IPS DF 19.7 (cell line): ENCODE data around the gene MPPED1.
A peak's percentile ranks its signal among the peaks of the same experiment; 100 is the strongest.

Experiments
- DNase-seq: peaks from one replicate; pipeline ENCODE4 v3.0.0-alpha.2; 2013; ENCODE audit warnings: low read depth, low spot score

MPPED1 gene

DNA sequence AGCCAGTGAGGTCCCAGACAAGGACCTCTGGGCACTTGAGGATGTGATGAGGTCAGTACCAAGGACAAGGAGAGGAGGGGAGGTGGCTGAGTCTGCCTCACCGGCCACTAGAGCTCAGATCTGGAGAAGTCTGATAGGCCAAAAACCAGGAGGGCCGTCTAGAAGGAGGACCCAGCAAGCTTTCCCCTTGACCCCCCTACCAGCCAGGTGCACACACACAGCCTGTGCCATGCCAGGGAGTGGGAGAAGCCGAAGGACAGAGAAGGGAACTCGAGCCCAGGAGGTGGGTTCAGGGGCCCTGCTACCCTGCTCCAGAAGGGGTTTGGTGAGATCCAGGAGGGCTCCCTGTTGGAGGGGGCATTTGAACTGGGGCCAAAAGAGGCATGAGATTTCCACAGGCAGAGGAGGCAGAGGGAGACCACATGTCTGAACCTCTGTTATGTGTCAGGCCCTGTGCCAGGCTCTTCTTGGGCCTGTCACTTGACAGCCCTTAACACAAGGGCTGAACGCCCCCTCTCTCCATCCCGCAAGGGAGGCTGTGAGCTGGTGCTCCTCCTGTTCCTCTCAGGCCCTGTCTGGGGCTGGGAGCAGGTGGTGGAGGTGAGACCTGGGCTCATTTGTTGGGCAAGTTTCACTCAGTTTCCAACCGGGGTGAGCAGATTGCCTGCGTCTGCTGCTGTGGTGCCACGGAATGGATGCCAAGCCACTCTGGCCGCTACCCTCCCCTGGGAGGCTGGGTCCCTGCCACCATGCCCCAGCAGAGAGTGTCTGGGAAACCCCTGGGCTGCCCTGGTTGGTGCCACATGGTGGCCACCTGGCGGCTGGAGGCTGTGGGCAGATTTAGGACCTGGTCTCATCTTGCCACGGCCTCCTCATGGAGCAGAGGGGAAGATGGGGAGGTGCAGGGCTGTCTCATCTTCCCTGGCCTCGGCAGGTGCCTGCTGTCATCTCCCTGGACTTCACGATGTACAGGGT lies 65.2 kb downstream of the MPPED1 start:
- no peak for DNase-seq

DNA sequence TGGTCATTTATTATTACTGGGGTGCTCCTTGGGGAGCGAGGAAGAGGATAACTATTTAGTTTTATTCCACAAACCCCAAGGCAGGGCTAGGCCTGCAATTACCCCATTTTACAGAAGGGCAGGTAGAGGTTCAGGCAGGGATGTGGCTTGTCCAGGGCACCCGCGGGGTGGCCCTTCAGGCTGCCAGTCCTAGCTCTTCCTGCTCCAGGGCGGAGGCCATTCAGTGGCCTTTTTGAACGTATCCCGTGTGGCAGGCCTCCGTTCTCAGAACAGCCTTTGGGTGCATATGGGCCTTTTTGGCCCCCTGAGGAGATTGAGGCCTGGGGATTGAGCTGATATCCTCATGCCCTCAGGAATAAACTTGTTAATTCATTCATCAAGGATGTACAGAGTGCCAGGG lies 66.2 kb downstream of the MPPED1 start:
- DNase-seq: no peak

DNA sequence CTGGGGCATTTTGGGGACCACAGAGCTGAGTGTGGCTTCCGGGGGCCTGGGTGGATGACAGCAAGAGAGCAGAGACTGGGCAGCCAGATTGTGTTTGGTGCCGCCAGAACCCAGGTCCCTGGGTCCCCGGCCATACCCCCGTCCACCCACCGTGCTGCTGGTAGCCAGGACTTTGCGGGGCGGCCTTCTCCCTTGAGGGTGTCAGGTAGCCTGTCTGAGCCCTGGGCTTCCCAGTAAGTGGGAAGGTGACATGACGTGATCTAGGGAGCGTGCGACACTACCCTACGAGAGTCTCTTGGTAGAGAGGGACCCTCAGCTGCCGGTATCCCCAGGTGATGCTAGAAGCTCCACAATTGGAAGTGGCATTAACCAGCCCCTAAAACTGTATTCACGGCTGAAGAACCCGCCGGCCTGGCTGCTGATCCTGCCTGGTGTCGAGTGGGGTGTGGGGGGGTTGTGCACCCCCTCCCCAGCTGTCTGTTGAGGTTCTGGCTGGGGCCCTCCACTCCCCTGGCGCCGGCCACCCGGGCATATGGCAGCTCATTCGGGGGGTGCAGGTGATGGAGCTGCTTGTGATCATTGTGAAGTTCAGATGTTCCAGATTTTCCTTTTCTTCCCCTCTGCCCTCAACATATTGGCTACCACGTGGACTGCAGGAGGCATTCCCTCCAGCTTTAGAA lies 66.9 kb downstream of the MPPED1 start:
- DNase-seq: no peak

DNA sequence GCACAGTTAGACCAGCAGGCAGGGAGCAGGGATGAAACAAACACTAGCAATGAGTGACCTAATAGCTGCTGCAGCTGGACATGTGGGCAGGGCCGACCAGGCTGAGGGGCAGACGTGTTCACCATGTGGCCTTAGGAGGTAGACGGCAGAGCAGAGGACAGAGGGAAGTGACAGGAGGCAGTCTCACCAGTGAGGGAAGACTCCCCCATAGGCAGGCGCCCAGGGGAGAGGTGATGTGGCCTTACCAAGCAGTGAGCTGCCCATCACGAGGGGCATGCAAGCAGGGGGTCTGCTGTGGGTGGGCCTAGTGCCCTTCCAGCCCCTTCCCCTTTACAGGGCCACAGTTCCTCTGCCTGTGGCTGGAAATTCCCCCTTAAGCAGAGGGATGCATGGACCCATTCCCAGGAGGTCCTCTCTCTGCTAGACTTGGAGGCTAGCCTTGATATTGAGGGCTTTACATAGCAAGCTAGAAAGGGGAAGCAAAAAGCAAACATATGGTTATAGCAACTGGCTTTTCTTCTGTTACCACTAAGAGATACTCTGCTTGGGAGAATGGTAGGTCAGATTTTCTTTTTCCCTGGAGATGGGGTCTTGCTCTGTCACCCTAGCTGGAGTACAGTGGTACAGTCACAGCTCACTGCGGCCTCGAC lies 67.6 kb downstream of the MPPED1 start:
- DNase-seq: no peak

DNA sequence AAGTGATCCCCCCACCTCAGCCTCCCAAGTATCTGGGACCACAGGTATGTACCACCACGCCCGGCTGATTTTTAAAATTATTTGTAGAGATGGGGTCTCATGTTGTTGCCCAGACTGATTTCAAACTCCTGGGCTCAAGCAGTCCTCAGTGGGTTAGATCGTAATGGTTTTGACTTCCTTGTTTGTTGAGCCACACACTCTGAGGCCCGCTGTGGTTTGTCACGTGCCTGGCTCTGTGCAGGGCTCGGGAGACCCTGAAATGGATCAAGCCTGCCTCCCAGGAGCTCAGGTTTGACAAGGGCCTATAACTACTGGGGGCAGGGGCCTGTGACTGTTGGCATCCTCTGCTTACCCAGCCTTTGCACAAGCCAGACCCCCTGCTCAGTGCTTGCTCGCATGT lies 68.1 kb downstream of the MPPED1 start:
- no peak for DNase-seq

DNA sequence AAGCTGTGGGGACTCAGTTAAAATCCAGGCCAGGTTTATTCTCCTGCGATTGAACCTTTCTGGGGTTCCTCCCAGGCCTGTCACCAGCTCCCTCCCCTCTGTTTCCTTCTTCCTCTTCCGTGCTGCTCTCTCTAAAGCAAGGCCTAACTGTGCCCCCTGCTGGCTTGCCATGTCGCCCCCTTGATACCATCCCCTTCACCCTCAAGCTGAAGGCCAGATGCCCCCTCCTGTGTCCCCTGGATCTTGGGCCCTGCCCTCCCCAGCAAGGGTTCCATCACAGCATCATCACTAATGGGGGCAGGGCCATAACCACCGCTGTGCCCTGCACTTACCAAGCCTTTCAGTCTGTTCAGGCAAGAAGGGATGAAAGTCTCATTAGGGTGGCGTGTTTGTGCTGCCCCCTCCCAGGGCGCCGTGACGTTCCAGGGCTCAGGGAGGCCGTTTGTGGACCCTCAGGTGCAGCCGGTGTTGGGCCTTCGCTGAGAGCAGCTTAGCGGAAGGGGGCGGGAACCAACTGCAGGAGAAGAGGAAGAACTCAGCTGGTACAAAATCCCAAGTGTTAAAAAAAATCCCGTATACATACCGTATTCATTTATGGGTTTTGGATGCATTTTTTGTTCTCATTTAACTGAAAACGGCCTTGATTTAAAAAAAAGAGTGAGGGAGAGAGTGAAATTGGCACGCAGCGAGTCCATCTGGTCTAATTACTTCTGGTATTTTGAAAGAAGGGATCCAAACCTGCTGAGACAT lies 69.9 kb downstream of the MPPED1 start:
- peak; percentile 23 for DNase-seq

DNA sequence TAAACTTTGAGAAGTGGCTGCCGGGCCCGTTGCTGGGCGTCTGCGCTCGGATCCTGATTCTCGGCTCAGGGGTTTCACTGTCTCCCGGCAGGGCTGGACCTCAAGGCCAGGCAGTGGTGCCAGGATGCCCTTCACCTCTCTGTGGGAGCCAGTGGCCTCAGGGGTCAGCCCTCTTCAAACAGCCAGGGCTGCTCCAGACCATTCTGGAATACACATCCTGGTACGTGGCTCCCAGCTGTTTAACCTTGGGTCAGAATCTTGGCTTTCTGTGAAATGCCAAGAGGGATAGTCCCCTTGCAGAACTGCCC lies 70.5 kb downstream of the MPPED1 start:
- no peak for DNase-seq

DNA sequence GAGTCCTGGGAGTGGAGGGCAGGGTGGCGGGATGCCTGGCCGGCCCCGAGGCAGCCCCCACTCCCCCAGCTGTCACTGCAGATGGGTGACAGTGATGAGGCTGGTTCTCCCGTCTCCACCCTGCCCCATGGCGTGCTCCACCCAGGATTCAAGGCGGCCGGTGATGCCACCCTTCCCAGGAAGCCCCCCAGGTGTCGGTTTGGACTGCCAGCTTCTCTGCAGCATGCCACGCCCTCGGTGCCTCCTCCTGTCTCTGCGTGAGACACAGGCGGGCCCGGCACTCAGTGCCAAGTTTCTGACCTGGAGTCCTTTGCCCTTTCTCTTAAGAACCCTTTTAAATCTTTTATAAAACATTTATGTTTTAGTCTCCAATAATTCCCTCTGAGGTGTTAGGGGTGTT lies 71.5 kb downstream of the MPPED1 start:
- DNase-seq: no peak

DNA sequence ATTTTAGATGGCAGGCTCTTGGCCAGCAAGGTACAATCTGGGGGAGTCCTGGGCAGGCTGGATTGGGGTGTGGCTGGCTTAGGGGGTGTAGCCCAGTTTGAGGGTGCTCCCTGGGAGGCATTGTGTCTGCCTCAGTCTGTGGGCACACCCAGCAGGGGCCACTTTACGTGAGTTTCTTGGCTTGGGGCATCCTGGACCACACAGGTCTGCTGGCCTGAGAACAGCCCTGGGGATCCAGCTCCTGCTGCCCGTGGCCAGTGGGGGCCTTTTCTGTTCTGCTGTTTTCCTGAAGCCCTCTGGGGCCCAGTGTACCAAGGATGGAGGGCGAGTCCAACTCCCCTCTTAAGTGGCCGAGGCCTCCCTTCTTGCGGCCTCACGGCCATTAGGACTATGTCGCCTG lies 71.9 kb downstream of the MPPED1 start:
- no peak for DNase-seq

DNA sequence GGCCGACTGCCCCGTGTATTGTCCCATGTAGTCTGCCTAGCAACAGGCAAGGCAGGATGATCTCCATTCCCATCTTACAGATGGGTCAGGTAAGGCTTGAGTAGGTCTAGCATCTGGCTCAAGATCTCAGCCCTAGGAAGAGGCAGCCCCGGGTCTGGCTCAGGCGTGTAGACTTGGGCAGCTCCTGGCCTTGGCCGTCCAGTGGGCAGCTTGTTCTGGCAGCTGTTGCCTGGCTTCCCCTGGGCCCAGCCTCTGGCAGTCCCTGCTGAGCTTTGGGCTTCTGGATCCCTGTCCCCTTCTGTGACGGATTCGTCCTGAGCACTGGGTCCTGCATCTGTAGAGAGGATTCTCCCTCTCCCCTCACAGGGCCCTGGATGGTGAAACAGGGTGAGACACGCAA lies 72.4 kb downstream of the MPPED1 start:
- DNase-seq: no peak

DNA sequence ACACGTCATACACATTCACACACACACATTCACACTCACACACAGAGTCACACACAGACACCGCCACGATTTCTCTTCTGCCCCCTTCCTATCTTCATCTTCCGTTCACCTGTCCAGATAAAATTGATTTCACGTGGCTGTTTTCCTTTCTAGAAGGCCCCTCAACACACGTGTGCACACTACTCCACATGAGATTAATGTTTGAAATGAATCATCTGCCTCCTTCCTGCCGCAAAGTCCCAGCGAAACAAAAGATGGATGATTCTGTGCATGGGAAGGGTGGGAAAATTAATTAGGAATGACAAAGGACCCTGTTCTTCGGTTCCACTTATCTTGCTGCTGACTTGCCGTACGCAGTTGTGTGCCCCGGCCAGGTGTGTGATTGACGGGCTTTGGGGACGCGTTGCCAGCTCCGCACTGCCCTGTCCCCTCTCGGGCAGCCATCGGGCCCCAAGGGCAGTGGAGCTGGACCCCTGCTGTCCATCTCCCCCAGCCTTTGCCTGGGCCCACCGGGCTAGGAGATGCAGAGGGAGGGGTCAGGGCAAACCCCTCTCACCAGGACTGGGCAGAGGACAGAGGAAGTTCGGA lies 73.8 kb downstream of the MPPED1 start:
- no peak for DNase-seq

DNA sequence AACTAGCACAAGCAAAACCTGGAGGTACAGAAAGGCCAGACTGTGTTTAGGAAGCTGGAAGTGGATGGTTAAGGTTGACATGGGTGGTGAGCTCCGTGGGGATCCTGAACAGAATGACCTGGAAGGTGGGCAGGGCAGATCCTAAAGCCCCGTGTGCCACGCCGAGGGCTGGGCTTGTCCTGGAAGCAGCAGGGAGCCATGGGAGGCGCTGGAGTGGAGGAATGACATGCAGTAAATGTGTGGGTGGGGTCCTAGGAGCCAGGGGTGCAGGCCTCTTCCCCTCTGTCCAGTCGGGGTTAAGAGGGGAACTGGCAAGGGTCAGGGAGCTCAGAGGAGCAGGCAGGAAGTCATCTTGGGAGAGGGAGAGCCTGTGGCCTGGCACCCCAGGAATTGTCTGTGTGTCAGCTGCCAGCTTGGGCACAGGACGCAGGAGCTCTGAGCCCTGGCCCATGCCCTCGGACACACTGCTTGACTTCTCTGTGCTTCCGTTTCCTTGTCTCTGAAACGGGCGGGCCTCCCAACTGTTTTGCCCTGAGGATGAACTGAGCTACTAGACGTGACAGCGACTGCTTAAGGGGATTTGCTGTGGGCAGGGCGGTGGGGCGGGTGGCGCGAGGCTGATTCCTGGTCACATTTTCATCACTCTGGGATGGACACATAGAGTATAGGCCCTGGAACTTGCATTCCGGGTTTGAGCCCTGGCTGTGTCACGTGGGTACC lies 75.7 kb downstream of the MPPED1 start:
- no peak for DNase-seq

DNA sequence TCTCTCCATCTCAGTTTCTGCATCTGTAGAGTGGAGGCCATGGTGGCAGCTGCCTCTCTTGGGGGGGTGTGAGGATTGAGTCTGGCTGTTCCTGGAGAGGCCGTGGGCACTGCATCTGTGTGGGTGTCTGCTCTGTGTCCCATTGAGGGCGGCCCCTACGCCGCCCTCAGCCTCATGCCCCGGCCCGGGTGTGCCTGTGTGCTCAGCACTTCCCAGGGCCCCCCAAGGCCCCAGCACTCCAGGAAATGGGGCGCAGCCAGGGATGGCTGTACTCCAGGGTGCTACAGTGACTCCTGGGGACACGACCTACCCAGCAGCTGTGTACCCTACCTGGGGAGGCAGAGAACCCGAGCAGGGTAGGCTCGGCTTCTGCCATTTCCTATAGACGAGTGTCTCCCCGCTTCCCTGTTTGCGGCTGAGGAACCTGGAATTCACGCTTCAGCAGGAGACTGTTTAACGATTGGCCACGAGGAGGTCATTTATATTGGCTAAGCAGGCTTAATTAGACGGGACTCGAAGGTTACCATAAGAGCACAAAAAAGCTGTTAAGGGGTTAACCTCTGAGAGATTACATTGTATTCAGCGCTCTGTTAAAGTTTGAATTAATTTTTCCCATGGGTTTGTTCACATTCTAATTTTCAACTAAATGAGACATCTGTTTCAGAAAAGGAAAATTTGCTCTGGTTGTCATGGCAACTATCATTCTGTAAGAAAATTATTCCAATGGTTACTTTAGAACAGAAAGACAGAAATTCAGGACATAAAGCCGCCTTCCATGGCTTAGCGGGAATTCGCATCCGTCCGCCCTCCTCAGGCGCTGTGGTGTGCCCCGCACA lies 76.4 kb downstream of the MPPED1 start:
- no peak for DNase-seq

DNA sequence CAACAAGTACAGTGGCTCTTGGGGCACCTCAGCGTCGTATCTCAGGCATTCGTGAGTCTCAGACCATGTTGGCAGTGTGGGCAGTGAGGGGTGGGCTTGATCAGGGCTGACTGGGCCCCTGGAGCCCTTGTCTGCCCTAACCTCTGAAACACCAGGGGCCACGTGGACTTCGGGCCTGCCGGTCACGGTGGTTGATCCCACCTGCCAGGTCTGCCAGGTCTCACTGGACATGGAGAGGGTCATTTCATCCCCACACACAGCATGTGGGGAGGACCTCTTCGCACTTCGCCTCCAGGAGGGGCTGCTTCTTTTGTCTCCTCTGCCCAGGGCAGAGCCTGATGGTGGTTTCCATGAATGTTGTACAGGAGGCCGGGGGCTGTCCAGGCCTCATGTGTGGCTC lies 77.1 kb downstream of the MPPED1 start:
- DNase-seq: no peak

DNA sequence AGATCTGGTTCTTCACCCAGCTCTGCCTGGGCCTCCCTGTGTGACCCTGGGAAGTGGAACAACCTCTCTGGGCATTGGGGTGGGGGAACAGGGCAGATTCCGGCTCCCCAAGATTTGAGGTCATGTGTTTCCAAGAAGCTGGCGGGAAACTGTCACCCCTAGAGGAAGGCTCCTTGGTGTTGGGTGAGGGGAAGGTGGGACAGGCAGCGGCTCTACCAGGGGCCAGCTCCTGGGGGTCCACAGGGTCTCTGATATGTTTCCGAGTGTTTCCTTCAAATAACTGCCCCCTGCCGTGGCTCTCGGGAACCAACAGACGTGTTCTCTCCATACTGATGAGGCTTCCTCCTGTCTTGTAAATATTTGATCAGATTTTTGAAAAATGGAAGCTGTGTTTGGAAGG lies 78.5 kb downstream of the MPPED1 start:
- no peak for DNase-seq

DNA sequence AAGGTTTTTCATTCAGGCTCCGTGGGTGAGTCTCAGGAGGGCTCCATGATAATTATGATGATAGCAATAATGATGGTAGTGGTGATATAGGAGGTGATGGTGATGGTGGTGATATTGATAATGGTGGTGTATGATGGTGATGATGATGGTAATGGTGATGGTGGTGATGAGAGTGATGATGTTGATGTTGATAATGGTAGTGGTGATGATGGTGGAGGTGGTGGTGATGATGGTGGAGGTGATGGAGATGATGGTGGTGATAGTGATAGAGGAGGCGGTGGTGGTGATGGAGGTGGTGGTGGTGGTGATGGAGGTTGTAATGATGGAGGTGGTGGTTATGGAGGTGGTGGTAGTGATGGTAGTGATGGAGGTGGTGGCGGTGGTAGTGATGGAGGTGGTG lies 79.4 kb downstream of the MPPED1 start:
- DNase-seq: no peak

DNA sequence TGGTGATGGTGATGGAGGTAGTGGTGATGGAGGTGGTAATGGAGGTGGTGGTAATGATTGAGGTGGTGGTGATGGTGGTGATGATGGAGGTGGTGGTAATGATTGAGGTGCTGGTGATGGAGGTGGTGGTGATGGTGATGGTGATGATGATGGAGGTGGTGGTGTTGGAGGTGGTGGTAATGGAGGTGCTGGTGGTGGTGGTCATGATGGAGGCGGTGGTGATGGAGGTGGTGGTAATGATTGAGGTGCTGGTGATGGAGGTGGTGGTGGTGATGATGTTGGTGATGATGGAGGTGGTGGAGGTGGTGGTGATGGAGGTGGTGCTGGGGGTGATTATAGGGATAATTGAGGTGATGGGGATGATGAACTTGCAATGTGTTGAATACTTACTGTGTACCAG lies 79.9 kb downstream of the MPPED1 start:
- no peak for DNase-seq

DNA sequence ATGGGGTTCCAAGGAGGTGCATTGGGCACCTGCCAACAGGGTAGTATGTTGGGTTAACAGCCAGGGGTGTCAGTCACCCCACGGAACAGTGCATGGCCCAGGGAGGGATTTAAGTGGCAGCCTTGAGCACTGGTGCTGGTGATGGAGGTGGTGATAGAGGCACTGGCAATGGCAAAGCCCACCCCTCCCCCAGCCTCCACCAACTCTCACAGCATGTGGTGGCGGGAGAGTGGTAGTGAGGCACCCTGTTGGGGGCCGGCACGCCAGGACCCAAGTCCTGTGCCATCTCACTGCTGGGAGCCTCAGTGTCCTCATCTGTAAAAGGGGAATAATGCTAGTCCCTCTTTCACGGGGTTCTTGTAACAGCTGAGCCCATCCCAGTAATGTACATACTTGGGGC lies 81.5 kb downstream of the MPPED1 start:
- no peak for DNase-seq

DNA sequence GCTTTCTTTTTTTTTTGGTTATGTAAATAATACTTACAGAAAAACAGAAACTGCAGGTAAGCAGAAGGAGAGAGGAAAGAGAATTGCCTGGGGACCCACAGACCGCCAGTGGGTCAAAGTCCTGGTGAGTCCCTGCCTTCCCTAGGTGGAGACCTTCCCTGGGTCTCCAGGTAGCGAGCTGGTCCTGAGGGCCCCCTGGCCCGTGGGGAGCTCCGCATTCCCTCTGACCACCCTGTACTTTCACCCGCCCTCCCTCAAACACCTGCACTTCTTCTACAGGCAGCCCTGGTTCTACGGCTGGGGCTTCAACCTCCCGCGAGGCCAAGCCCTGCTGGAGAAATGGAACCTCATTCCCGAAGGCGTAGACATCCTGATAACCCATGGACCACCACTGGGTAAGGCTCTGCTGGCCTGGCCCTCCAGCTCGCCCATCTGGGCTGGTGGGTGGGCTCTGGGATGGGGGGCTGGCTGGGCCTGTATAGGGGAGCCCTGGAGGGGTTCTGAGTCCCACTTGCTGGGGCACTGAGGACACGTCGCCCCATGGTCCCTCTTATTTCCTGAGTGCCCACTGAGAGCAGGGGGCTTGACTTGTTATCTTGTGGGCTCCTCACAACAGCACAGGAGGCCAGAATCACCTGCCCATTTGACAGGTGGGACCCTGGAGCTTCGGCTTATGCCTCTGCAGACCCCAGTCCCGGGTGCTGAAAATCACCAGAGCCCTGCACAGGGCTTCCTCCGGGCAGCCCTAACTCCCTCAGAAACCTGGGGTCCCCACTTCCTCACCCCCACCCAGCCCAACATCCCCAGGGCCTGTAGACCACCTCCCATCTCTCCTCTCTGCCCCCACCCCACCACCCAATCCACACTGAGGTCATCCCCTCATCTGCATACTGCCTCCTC lies 86.4 kb downstream of the MPPED1 start:
- no peak for DNase-seq
